H1 (cell line): ENCODE results near the gene SMG7. TPM values are rescaled to one million over a fixed set of nuclear protein-coding genes. Genes with fewer than 3 reads are reported as not detected.

ENCODE experiments used
- CHD2 ChIP-seq: IDR thresholded peaks from 2 replicates; pipeline ENCODE4 v1.6.1; 2012; ENCODE audit warnings: low read length, improper control_type of control experiment
- KDM1A ChIP-seq: fragments of 200-600, 300-600 bp; sonication (generic); IDR thresholded peaks from 2 replicates; pipeline ENCODE4 v1.7.1; 2016; ENCODE audit warnings: mild to moderate bottlenecking, low read length, borderline replicate concordance
- POLR2A ChIP-seq, 2 experiments: IDR thresholded peaks; 1 replicate in 1 of 2; 2 replicates in 1 of 2; pipeline ENCODE4 v1.6.1; 2011; ENCODE audit warnings: low read depth in 2 of 2, low read length in 2 of 2, mild to moderate bottlenecking in 2 of 2; ENCODE audit errors: control extremely low read depth in 1 of 2
- polyA plus RNA-seq, 7 experiments: library from polyadenylated mRNA; depleted of rRNA in 3 of 7; stranded (reverse) in 5 of 7; unstranded in 2 of 7; fragments of >200 nt in 5 of 7; fragments of 200-250 nt in 2 of 7; gene quantifications; 1 replicate in 5 of 7; 2 replicates in 1 of 7; 4 replicates in 1 of 7; pipeline versions ENCODE4 v1.2.1 to v1.2.3, GENCODE V29; 2011 to 2013; ENCODE audit warnings: missing spikeins in 2 of 7, mixed read lengths in 2 of 7
- total RNA-seq: library from RNA; stranded (reverse); fragmentation: NEBNext Ultra II Directional; extraction: Animal tissue kit (Norgen Biotek cat#: 25700); gene quantifications from 2 replicates; pipeline ENCODE4 v1.2.1, GENCODE V29; 2021

Gene SMG7
- total and polyA plus RNA-seq, 2 of the 8 experiments (the other 6 are each of a cell fraction or from before 2014, with no cell fraction given): 39.3 to 65.6 TPM

DNA sequence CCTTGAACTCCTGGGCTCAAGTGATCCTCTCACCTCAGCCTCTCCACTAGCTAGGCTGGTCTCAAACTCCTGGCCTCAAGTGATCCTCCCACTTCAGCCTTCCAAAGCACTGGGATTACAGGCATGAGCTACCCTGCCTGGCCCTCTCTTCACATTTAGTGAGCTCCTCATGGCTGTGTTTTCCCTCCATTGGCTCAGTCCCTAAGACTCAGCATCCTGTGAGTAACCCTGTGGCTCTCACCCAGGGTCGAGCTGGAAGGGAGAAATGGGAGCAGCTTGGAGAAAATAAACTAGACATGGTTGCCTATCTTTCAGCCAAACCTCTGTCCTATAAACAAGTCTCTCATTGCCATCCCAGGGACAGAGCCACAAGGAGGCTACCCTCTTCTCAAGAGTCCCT lies 100.4 kb downstream of the SMG7 start (continued):
- TF ChIP-seq KDM1A (no peak), POLR2A (IDR thresholded peaks at IDR 0.05; ENCODE audit: control extremely low read depth in 1 of 2, low read depth in 2 of 2, low read length in 2 of 2) (no peak), CHD2 (no peak)
